Fibroblast of skin of abdomen (primary cell): ENCODE measurements around the gene WDR7.

Source experiments
- DNase-seq: peaks from one replicate; pipeline ENCODE4 v3.0.0-alpha.2; 2013

WDR7 gene

DNA sequence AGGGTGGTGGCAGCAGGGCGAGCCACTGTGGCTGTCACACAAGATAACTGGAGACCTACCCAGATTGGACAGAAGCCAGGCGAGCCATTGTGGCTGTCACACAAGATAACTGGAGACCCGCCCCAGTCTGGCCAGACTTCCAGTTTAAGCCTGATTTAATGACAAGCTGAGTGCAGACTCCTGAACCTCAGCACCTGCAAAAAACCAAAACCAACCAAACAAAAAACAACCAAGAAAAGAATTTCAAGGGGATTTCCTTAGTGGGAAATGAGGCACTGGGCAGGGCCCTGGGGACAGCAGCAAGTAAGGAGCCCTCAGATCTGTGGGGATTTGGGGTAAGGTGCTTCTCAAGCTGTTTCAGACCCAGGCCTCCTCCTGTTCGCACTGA is 400.5 kb downstream of the WDR7 start:
- DNase-seq: no peak

DNA sequence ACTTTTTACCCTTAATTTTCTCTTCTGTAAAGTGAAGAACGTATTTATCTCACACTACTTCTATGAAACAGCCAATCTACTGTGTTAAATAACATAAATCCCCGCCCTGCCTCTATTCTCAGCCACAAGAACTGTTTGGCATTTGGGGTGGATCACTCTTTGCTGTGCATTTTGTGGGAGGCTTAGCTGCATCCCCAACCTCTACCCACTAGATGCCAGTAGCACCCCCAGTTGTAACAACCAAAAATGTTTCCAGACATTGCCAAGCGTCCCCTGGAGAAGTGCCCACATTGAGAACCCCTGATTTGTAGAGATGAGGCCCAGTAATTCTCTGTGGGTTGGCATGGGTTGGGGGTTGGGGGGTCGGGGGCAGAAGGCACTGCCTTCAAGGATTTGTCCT is 401.0 kb downstream of the WDR7 start:
- DNase-seq: no peak

DNA sequence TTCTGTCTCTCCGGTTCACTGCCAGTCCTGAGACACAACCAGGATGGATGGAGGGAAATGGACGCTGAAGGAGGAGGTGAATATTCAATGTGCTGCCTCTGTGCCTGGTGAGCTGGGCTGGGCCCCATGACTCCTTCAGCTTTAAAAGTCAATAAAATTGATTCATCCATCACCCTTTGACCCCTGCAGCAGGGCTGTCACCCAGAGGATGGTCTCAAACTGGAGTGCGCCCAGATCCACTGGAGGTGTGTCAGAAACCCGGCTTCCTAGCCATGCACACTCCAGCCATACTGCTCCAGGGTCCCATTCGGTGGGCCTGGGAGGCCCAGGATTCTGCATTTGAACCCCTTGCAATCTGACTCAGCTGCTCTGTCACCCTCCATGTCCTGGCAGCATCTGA is 401.6 kb downstream of the WDR7 start:
- DNase-seq: no peak

DNA sequence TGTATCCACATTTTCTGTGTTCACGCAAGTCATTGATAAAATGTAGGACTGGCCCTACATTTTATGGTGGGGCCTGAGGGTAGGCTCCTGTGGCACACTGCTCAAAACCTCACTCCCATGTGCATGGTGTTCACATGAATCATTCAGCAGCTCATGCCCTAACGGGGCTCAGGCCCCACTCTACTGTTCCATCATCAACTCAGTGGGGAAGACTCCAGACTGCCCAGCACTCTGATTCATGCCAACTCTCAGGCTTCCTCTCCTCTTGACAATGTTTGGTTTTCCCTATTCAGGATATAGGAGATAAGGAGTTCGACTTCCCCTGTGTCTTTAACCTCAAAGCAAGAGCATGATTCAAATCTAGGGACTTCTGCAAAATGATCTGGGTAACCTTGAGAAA is 403.7 kb downstream of the WDR7 start:
- DNase-seq: no peak

DNA sequence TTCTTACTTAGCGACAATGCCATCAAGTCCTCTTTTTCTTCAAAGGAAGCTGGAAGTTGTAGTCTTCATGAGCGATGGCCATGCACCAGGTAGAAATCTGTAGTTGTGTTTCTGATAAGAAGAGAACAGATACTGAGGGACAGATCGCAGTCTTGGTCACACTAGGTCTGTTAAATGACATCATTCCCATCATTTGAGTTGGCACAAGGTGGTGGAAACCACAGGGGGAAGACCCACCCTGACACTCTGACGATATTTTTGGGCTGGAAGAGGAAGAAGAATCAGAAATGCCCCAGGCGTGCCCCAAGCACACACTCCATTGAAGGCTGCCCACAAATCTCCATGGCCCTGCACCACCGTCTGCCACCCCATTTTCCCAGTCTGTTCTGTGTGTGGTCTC is 406.7 kb downstream of the WDR7 start:
- no peak for DNase-seq

DNA sequence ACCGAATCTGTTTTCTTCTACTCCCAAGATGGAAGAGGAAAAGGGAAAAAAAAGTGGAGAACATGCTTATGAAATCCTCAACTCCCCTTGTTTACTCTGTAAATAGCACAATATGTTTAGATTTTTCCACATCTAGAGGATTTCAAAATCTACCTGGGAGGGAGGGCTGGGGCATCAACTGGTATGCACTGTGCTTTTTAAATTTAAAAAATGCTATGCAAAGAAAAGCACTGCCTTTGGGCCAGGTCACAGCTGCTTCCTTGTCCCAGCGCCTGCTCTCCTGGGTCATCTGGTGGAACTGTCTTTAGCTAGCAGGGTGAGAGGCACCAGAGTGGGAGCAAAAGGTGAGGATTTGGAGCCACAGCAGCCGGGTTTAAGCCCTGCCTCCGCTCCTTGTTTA is 407.6 kb downstream of the WDR7 start:
- DNase-seq: no peak

DNA sequence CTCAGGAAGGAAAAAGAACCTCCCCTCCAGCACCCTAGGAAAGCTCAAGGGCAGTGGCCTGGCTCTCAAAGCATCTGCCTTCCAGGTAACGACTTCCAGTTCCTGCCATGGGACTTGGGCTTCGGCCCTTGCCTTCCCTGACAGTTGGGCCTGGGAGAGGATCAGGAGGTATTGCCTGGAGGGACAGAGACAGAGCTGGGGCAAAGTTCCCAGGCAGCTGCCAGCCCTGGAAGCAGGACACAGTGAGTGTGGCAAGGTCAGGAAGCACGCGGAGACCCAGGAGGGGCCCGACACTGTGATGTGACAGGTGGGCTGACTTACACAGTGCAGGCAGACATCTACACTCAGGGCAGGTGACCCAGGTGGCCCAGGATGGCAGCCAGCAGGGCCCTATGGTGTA is 408.2 kb downstream of the WDR7 start:
- DNase-seq: no peak

DNA sequence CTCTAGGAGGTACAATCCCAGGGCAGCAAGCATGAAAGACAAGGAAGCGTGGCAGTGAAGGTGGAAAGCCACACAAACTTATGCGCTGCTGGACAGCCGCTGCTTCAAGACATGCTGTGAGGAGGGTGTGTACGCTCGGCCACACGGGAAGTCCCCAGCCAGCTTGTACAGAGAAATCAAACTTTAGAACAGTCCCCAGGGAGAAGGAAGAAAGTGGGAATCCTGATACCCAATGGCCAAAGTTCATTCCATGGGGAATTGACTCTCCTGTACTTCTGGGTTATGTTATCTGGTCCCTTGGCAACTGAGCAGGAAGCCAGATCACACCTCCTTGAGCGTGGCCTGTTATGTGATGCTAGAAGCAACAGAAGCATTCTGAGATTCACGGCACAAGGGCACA is 409.7 kb downstream of the WDR7 start:
- DNase-seq: no peak

DNA sequence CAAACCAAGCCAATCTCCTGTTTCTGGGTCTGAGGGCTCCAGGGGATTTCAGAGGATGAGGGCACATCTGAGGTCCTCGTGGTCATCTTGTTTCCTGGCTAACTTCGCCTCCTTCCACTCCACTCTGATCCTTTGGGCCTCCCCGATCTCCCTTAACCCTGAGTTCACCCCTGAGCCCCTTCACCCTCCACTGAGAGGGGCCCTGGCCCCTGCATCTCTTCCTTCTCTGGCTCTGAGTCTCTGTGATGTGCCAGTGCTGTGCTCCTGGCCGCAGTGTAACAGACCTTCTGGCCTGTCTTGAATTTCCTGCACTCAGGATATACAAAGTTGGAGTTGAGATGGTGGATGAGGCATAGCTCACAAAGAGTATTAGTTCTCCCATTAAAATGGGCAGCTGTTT is 411.0 kb downstream of the WDR7 start:
- DNase-seq: no peak

DNA sequence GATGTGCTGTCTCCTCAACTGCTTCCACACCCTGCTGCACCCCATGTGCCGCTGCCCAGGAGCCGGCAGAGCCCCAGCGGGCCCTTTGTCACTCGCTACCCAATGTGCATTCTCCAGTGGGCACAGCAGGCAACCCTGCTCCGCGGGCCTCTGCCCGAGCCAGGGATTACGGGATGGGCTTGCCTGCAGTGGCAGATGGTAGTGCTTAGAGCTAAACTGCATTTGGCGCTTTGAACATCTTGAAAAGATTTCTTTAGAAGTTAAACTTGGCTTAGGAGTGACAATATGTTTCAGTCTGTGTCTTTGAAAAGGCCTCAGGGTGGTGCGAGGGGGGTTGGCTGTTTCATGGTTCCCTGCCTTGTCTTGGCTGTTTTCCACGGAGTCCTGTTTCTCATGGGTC is 411.7 kb downstream of the WDR7 start:
- no peak for DNase-seq

DNA sequence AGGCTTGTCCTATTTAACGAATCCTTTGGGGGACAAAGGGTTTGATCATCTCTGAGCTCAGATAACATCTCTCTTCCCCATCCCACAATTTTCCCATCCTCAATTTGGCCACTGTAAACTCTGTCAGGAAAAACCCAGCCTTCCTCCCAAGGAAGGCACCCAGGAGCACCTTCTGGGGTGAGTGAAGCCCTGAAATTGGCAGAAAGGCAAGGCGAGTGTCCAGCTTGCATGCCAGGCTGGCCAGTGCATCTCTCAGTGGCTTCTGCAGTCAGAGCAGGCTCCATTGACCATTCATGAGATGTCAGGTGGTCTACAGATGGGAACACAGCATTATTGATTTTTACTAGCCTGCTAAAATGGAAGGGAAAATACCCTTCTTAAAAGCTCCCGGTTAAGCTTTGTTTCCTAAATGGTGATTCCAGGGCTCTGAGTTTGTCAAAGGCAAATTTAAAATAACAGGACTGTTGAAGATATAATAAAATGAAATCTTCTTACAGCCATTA is 412.5 kb downstream of the WDR7 start:
- DNase-seq: no peak

DNA sequence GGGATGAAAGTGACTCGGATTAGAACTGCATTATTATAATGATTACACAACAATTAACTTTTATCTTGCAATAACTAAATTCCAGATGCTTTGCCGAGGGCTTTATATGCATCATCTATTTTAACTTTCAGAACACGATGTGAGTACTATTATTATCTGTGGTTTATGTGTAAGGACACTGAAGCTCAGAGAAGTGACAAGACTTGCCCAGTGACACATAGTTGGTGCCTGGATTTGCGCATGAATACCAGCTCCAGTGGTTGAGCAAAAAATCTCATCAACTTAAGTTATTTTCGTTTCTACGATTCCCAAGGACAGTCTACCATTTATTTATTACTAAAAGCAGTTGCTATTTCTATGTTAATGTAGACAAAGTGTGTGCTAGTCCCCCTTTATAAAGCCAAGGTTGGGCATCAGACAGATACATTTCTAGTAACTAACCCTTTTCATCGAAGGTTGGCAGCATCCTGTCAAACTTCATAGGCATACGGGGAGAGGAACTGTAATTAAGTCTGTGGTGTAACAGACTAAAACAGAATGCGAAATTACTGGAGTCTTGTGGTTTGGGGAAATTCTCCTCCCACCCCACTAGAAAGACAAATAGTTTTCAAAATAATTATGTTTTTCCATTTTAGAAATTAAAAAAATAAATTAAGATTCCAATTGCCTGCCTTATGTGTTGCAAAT is 422.5 kb downstream of the WDR7 start:
- no peak for DNase-seq

DNA sequence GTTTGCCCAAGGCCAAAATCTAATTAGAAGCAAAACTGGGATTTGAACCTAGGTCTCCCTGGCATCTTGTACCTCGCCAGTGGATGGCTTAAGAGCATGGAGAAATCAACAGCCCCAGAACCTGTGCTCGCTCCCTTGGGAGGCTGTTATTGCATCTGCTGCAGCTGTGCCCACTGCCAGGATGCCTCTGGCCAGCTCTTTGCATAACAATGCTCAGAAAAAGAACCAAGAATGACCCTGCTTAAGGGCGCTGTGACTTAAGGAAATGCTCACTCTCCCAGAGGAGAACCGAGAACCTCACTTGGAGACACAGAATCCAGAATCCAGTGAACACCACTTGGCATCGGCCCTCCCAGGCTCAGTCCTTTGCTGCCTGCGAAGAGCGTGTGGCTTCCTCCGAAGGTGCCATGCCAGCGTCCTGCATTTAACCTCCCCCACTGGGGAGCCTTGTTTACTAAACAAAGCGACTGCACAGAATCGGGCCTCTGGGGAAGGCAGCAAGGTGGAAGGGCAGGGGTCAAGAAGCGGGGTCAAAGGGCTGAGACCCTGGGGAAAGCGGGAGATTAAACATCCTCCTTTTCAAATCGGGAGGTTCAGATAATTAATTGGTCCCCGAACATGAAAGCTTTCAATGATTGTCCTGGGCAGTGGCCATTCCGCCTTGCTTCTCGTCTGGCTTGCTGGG is 424.7 kb downstream of the WDR7 start:
- no peak for DNase-seq

DNA sequence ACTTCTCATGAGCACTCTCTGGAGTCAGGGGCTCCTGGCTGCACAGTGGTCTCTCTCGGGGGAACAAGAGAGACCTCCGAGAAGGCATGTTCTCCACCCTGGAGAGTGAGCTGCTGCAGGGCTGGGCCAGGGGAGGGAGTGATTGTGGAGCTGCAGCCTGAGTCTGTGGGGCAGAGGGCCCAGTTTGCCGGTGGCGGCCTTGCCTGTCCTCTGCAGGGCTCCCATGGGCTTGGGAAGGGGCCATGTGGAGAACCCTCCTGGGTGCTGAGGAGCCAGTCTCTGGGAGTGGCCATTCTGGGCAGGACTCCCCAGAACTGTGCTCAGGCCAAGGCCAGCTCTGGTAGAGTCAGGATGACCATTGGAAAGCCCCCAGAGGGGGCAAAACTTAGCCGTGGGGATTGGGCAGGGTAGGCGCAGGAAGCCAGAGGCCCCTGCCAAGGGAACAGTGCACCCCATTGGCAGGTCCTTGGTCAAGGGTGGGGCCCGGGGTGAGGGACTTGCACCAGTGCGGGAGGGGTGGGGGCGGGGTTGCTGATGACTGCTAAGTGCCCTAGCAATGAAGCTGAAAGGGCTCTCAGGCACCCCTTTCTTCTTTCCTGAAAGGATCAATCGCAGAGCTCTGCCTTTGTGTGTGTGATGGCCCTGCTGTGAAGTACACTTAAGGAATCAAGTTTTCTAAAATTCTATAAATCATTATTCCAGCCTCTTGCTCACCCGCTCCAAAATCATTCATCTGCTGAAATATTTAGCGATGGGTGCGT is 426.0 kb downstream of the WDR7 start:
- no peak for DNase-seq

DNA sequence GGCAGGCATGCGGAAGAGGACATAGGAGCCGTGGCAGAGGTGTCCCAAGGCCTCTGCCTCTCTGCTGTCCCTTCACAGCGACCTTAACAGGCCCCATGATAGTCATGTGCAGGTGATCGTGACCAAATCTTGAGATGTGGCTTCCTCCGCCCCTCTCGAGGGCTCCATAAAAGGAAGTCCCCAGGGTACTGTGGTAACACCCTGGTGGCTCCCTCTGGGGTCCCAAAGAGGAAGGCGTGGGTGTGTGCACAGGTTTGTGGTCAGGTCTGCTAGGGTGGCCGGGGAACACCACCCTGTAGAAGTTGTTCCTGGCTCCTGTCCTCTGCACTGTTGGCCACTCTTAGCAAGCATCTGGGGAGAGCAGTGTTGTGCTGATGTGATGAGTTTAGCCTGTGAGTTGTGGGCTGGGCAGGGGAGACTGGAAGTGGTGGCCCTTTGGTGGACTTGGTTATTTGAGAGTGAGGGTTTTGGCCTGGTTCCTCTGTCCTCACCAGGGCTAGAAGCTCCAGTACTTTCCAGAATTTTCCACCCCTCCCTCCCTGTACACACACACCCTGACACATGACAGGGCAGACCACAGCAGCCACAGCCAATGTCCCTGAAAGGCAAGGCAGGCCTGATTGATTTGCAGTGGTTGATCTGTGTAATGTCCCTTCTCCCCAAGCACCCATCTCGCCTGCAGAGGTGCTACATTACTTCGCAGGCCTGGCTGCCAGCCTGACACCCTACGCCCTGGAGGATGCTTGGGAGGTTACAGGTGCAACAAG is 426.8 kb downstream of the WDR7 start:
- DNase-seq: no peak

DNA sequence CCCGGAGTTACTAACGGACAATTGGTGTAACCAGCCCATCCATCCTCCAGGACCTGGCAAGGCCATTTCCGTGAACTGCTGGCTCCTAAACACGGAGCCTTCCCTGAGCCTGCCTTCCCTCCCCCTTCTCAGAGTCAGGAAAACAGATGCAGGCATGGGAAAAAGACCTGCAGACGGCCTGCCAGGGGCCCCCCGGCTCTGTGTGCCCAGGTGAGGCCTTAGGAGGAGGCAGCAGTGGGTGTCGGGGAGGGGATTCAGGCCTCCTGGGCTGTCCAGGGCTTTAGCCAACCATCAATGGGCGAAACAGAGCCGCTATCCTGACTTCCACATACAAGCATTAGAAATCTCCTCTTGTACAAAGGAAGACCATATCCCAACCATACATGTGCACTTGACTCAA is 427.5 kb downstream of the WDR7 start:
- no peak for DNase-seq

DNA sequence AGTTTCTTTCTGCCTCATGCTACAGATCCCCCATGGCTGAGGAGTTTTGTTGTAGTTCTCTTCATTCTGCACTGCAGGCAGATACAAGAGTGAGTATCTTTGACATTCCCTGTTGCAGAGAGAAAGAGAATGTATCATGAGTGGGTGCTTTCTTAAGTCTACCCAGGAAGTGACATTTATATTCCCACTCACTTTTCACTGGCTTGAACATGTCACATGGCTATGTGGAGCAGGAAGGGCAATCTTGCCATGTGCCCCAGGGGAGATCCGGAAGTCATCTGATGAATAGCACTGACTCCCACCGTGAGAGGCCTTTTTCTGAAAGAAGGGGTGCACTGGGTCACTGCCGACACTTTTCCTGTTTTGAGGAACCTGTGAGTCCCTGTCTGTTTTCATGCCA is 429.3 kb downstream of the WDR7 start:
- DNase-seq: no peak

DNA sequence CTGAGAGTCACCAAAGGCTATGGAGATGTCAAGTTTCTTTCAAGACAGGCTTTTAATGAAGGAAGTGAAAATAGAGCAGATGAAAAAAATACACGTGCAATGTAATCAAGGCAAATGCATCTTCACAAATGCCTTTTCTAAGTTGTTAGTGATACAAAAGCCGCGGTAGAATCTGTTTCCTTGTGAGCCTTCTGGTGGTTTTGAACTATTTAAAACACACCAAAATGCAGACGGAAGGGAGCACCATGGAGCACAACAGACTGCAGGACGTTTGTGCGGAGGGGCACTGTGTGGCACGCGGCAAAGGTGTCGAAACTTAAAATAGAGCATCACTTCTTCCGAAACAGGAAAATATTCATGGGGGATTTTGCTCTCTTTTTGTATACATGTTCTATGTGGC is 430.7 kb downstream of the WDR7 start:
- no peak for DNase-seq

DNA sequence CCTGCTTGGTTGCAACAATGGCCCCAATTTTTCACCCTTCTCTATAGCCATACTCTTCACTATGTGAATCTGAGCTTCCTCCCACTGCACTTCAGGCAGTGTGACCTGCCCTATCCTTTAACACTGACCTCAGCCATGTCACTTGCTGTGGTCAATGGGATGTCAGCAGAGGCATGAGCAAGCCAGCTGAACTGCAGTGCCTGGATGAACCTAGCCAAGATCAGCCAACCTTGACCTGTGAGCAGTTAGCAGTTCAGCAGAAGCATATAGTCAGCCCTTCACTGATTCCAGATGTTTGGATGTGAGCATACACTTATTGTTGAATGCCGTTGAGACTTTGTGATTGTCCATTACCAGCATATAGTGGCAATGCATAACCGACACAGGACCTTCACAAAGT is 432.3 kb downstream of the WDR7 start:
- DNase-seq: no peak

DNA sequence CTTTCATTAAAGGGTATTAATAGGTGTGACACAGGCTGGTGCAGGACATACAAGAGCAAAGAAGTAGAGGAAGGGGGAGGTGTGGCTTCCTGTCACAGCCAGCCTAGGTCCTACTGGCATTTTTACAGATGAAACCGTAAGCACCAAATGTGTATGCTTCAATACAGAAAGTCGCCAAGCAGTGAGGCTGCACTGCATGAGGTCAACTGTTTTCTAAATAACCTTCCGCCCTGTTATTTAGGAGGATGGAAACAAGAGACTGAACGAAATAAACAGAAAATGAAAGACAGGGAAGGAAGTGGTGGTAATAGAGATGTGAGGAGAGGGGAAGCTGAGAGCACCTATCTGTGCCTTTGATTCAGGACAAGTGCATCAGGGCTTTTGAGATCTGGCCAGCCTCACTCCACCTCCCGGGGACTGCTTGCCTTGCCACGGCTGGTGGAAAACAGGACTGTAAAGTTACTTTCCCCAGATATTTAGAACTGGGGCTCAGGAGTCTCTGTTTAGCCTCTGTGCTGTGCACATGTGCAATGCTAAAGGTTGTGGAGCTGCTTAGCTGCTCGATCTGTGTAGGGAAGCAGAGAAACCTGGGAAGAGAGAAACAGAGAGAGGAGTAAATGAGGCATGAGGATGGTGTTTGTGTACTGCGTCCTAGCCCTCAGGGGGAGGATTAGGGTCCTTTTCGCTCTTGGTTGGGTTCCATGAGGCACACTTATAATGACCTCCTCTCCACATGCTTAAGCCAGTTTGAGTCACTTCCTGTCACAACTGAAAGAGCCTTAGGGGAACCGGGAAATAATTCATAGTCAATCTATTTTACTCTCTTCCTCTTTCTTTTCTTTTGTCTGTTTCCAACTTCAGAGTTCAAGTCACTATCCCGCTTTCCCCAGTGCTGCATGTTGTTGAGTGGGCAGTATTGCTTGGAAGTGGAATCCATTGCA is 433.4 kb downstream of the WDR7 start:
- DNase-seq: no peak

DNA sequence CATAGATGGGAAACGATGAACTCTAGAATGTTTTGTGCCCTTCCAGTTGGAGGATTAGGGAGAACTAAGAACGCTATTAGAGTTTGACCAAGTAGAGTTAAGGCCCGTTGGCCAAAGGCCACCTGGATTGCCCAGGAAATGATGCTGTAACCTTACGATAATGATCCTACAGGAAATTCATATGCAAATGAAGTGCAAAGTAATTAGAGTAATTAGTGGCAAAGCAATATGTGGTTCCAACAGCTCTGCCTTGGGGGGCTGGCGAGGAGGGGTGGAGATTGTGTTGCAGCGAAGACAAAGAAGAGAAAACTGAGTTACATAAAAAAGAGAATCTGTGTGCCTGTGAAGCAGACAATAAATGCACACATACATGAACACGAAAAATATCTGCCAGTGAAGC is 434.2 kb downstream of the WDR7 start:
- DNase-seq: no peak

DNA sequence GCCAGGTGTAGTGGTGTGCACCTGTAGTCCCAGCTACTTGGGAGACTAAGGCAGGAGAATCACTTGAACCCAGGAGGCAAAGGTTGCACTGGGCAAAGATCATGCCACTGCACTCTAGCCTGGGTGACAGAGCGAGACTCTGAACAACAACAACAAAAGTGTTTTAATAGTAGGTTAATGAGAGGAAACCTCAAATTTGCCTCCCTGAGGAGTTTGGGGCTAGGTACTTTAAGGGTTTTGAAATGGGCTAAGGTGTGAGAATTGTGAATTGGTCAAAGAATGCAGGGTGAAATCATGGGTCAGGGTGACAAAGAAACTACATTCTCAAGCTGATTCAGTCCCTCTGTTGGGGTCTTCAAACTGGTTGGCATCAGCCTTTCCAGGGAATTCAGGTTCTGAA is 435.0 kb downstream of the WDR7 start:
- DNase-seq: no peak
